Measurements from ENCODE around the gene NFKBIB. TPM values are rescaled to one million over a fixed set of nuclear protein-coding genes. Genes with fewer than 3 reads are reported as not detected.

The NFKBIB gene
- total RNA-seq, 1 experiment from 2014 or later: 17.0 TPM

GRCh38 chr19:38952395-38953165 lies 52.8 kb downstream of the NFKBIB start:
- DNase-seq (ENCODE audit: extremely low read depth, low read depth): peak; percentile 63

GRCh38 chr19:38953677-38954076 lies 53.9 kb downstream of the NFKBIB start:
- DNase-seq (ENCODE audit: extremely low read depth, low read depth): no peak

GRCh38 chr19:38956264-38956663 lies 56.5 kb downstream of the NFKBIB start:
- no peak for DNase-seq (ENCODE audit: extremely low read depth, low read depth)

GRCh38 chr19:38958301-38958700 lies 58.5 kb downstream of the NFKBIB start:
- DNase-seq (ENCODE audit: extremely low read depth, low read depth): no peak

Other genes starting within 250 kb of the NFKBIB start
- 0.15 and 0.92 TPM in 2 replicates for gene CAPN12, start 155.5 kb upstream of the NFKBIB start, total RNA-seq (2014; rRNA removed; shearing (Covaris generic))
- not detected in 2 replicates for gene LGALS7, start 126.5 kb upstream of the NFKBIB start, total RNA-seq (2014; rRNA removed; shearing (Covaris generic))
- not detected in 2 replicates for gene LGALS7B, start 110.8 kb upstream of the NFKBIB start, total RNA-seq (2014; rRNA removed; shearing (Covaris generic))
- not detected in 2 replicates for gene LGALS4, start 87.0 kb upstream of the NFKBIB start, total RNA-seq (2014; rRNA removed; shearing (Covaris generic))
- gene ECH1, start 68.2 kb upstream of the NFKBIB start, total RNA-seq (2014; rRNA removed; shearing (Covaris generic)): 63.2 and 80.0 TPM in 2 replicates
- 236 and 238 TPM in 2 replicates for gene HNRNPL, start 50.0 kb upstream of the NFKBIB start, total RNA-seq (2014; rRNA removed; shearing (Covaris generic))
- 4.2 and 4.8 TPM in 2 replicates for gene RINL, start 21.7 kb upstream of the NFKBIB start, total RNA-seq (2014; rRNA removed; shearing (Covaris generic))
- gene SIRT2, start 351 bp upstream of the NFKBIB start, total RNA-seq (2014; rRNA removed; shearing (Covaris generic)): 23.3 and 33.0 TPM in 2 replicates
- gene CCER2, start 12.2 kb downstream of the NFKBIB start, total RNA-seq (2014; rRNA removed; shearing (Covaris generic)): 0.20 TPM in 1 of 2 replicates, not detected in the other
- gene SARS2, start 30.8 kb downstream of the NFKBIB start, total RNA-seq (2014; rRNA removed; shearing (Covaris generic)): 21.7 and 24.0 TPM in 2 replicates
- 43.6 and 61.2 TPM in 2 replicates for gene MRPS12, start 31.0 kb downstream of the NFKBIB start, total RNA-seq (2014; rRNA removed; shearing (Covaris generic))
- gene FBXO17, start 75.8 kb downstream of the NFKBIB start, total RNA-seq (2014; rRNA removed; shearing (Covaris generic)): 7.9 and 11.1 TPM in 2 replicates
- gene FBXO27, start 132.6 kb downstream of the NFKBIB start, total RNA-seq (2014; rRNA removed; shearing (Covaris generic)): 0.52 and 0.59 TPM in 2 replicates
- gene ACP7, start 184.4 kb downstream of the NFKBIB start, total RNA-seq (2014; rRNA removed; shearing (Covaris generic)): 0.12 and 0.32 TPM in 2 replicates
- gene PAK4, start 225.8 kb downstream of the NFKBIB start, total RNA-seq (2014; rRNA removed; shearing (Covaris generic)): 4.4 and 7.2 TPM in 2 replicates